ENCODE data around the gene BAIAP3. TPM values are rescaled to one million over a fixed set of nuclear protein-coding genes. Genes with fewer than 3 reads are reported as not detected.

Gene BAIAP3
- total RNA-seq, 3 donors from 2014 or later = 5.6 to 14.6 (median 5.7) TPM

- no peaks in the 10 kb centered on the region for H3K9me3 ChIP-seq
- intact Hi-C loops (cut with DNase I, micrococcal nuclease) = no loop called here
- no peaks in the 10 kb centered on the region for H3K36me3 ChIP-seq (ENCODE audit: low read depth)
- H3K4me1 ChIP-seq (ENCODE audit: low read depth) = peaks cover 24% of the 10 kb centered on the region
- no peak for ATAC-seq
- DNase-seq = no peak
- TF ChIP-seq CTCF (IDR thresholded peaks at IDR 0.05) = no peak
- no peak overlapping the region for H3K4me3 ChIP-seq
Observed at GRCh38 chr16:1332618-1333148, 762 bp upstream of the BAIAP3 start.

GRCh38 chr16:1333854-1334700 lies 632 bp downstream of the BAIAP3 start:
- H3K4me1 ChIP-seq (ENCODE audit: low read depth) = peaks cover 24% of the 10 kb centered on the region
- intact Hi-C loops (cut with DNase I, micrococcal nuclease) = no loop called here
- H3K36me3 ChIP-seq (ENCODE audit: low read depth) = no peaks in the 10 kb centered on the region
- no peaks in the 10 kb centered on the region for H3K9me3 ChIP-seq
- no peak for DNase-seq
- H3K4me3 ChIP-seq = no peak overlapping the region
- TF ChIP-seq CTCF (IDR thresholded peaks at IDR 0.05) = no peak
- ATAC-seq = no peak

GRCh38 chr16:1334739-1335138 lies 1.3 kb downstream of the BAIAP3 start:
- DNase-seq (no peak), ATAC-seq (no peak)
- Histone ChIP-seq H3K4me1 (ENCODE audit: low read depth) (peaks cover 24% of the 10 kb centered on the region), H3K9me3 (no peaks in the 10 kb centered on the region), H3K4me3 (no peak overlapping the region), H3K36me3 (ENCODE audit: low read depth) (no peaks in the 10 kb centered on the region)
- TF ChIP-seq CTCF (IDR thresholded peaks at IDR 0.05) = no peak
- intact Hi-C loops (cut with DNase I, micrococcal nuclease) = no loop called here

DNA sequence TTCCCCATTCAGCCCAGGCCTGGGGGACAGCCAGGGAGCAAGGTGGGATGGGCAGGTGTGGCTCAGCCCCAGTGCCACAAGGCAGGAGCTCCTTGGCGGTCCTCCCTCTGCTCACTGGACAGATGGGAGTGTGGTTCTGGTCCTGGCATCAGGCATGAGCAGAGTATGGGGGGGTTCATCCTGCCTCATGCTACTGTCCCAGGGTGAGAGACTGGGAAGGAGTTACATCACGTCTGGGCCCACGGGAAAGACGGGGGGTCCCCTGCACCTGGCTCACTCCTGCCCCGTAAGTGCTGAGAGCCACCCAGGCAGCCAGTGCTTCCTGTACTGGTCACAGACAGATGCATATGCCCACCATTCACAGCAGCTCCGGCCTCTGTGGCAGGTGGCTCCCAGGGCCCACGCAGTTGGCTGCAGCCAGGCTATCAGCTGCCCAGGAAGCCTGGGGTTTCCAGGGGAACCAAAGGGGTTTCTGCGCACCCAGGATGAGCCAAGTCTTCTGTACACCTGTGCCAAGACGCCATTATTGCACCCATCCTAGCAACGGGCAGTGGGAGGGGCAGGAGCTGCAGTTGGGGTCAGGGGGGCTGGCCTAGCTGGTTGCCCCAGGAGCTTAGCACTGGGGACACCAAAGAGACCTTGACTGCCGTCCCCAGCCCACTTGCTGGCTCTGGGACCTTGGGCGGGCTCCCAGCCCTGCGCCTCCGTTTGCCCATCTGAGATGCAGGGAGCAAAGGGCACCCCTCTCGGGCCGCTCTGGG lies 1.9 kb downstream of the BAIAP3 start:
- Histone ChIP-seq H3K4me1 (ENCODE audit: low read depth) (peaks cover 24% of the 10 kb centered on the region), H3K36me3 (ENCODE audit: low read depth) (no peaks in the 10 kb centered on the region), H3K4me3 (no peak overlapping the region), H3K9me3 (no peaks in the 10 kb centered on the region)
- no peak for DNase-seq
- intact Hi-C loops (cut with DNase I, micrococcal nuclease) = no loop called here
- TF ChIP-seq CTCF (IDR thresholded peaks at IDR 0.05) = no peak
- ATAC-seq = no peak

- DNase-seq (no peak), ATAC-seq (no peak)
- no peaks in the 10 kb centered on the region for H3K9me3 ChIP-seq
- H3K36me3 ChIP-seq (ENCODE audit: low read depth) = no peaks in the 10 kb centered on the region
- intact Hi-C loops (cut with DNase I, micrococcal nuclease) = no loop called here
- no peak for TF ChIP-seq CTCF (IDR thresholded peaks at IDR 0.05)
- H3K4me1 ChIP-seq (ENCODE audit: low read depth) = peaks cover 24% of the 10 kb centered on the region
- no peak overlapping the region for H3K4me3 ChIP-seq
Observed at GRCh38 chr16:1335996-1336395, 2.6 kb downstream of the BAIAP3 start.
